Astrocyte (in vitro differentiated cells and primary cell): ENCODE results near the gene PRCD.

Experiments used
- CTCF ChIP-seq: IDR thresholded peaks from 2 replicates; pipeline ENCODE4 v1.5.1; 2011; ENCODE audit warnings: low read depth, mild to moderate bottlenecking, inconsistent platforms, low read length, moderate library complexity; ENCODE audit not compliant: insufficient read depth
- EZH2 ChIP-seq: IDR thresholded peaks from 2 replicates; pipeline ENCODE4 v1.6.1; 2012; ENCODE audit warnings: mild to moderate bottlenecking, low read length, inconsistent platforms; ENCODE audit not compliant: insufficient read depth

GRCh38 chr17:76570877-76571471 is 31.1 kb downstream of the PRCD start:
- no peak for TF ChIP-seq EZH2
- no peak for TF ChIP-seq CTCF
